Measurements from ENCODE around the gene SFXN5. TPM values are rescaled to one million over a fixed set of nuclear protein-coding genes. Genes with fewer than 3 reads are reported as not detected.

SFXN5 gene
- total RNA-seq, 1 experiment from 2014 or later: 25.9 TPM

GRCh38 chr2:72940786-72941185 lies 130.7 kb downstream of the SFXN5 start:
- Mint-ChIP-seq H3K4me3 (no peak overlapping the region), H3K4me1 (peaks cover 48% of the 10 kb centered on the region), H3K9me3 (no peaks in the 10 kb centered on the region), H3K27ac (peak overlapping the region; percentile 63), H3K27me3 (ENCODE audit: low read depth) (peaks cover 25% of the 10 kb centered on the region), H3K36me3 (peaks cover 10% of the 10 kb centered on the region)
- POLR2A ChIA-PET: interaction anchor here (0.9 to 1.7 kb wide), 3 partner anchors 11 to 23 kb away, joined by 4 to 7 read pairs (median 7); no protein-coding TSS in a partner anchor
- TF ChIP-seq ZNF396 (CRISPR knock-in tag; IDR thresholded peaks at IDR 0.05; ENCODE audit: borderline replicate concordance) (no peak), SP1 (CRISPR knock-in tag; conservative IDR thresholded peaks at IDR 0.05) (peak; percentile 50; the same call in 1 of the 2 replicates)
- CTCF ChIA-PET: interaction anchor here (0.5 to 14.9 kb wide), 9 partner anchors 10 to 236 kb away, joined by 3 to 218 read pairs (median 6); partner anchors contain the start of gene SPR
- DNase-seq (ENCODE audit: low spot score): peak; percentile 30
- ATAC-seq: peak; percentile 46

GRCh38 chr2:72940361-72940760 lies 131.2 kb downstream of the SFXN5 start:
- Mint-ChIP-seq H3K27me3 (ENCODE audit: low read depth) (peaks cover 27% of the 10 kb centered on the region), H3K36me3 (peaks cover 10% of the 10 kb centered on the region), H3K9me3 (no peaks in the 10 kb centered on the region), H3K4me1 (peaks cover 51% of the 10 kb centered on the region), H3K4me3 (no peak overlapping the region), H3K27ac (peak overlapping the region; percentile 11; the same call in 1 of the 2 replicates)
- ATAC-seq (no peak), DNase-seq (ENCODE audit: low spot score) (no peak)
- TF ChIP-seq SP1 (CRISPR knock-in tag; conservative IDR thresholded peaks at IDR 0.05) (no peak), CTCF (IDR thresholded peaks at IDR 0.05) (no peak), ZNF138 (CRISPR knock-in tag; conservative IDR thresholded peaks at IDR 0.05) (no peak), E2F5 (CRISPR knock-in tag; IDR thresholded peaks at IDR 0.05) (no peak), CDX4 (CRISPR knock-in tag; IDR thresholded peaks at IDR 0.05; ENCODE audit: borderline replicate concordance) (no peak), ZNF416 (CRISPR knock-in tag; IDR thresholded peaks at IDR 0.05) (no peak), MXD4 (CRISPR knock-in tag; IDR thresholded peaks at IDR 0.05; ENCODE audit: borderline replicate concordance) (no peak), ZSCAN18 (CRISPR knock-in tag; IDR thresholded peaks at IDR 0.05) (no peak), HMGA2 (CRISPR knock-in tag; IDR thresholded peaks at IDR 0.05) (no peak), FOXP4 (CRISPR knock-in tag; IDR thresholded peaks at IDR 0.05) (no peak), NR3C1 (CRISPR knock-in tag; conservative IDR thresholded peaks at IDR 0.05; ENCODE audit: low read depth) (no peak), FOXP1 (CRISPR knock-in tag; IDR thresholded peaks at IDR 0.05; ENCODE audit: borderline replicate concordance) (no peak), JUN (CRISPR knock-in tag; IDR thresholded peaks at IDR 0.05) (no peak), AR (CRISPR knock-in tag; IDR thresholded peaks at IDR 0.05) (no peak), MLX (CRISPR knock-in tag; IDR thresholded peaks at IDR 0.05) (no peak)
- ChIA-PET POLR2A (interaction anchor here (0.9 to 1.7 kb wide), 3 partner anchors 11 to 23 kb away, joined by 4 to 7 read pairs (median 7); no protein-coding TSS in a partner anchor), CTCF (interaction anchor here (0.5 to 14.9 kb wide), 9 partner anchors 10 to 237 kb away, joined by 3 to 218 read pairs (median 6); partner anchors contain the start of gene SPR)
